Loucy (cell line): ENCODE results near the gene N4BP3.

Experiments
- H2AFZ ChIP-seq: fragments of 200-600 bp; sonication (generic); 2 replicates; pipeline ENCODE4 v1.6.0; 2016; ENCODE audit warnings: antibody characterized with exemption, mild to moderate bottlenecking, low read length, moderate library complexity
- H3F3A ChIP-seq: fragments of 200-600 bp; 2 replicates; pipeline ENCODE4 v1.6.0; 2016; ENCODE audit warnings: antibody characterized with exemption, low read depth, mild to moderate bottlenecking
- H3K27me3 ChIP-seq: fragments of 200-600 bp; sonication (generic); 2 replicates; pipeline ENCODE4 v1.6.1; 2014; ENCODE audit warnings: low read length, mild to moderate bottlenecking; ENCODE audit not compliant: insufficient read depth, poor library complexity, severe bottlenecking
- H3K36me3 ChIP-seq: fragments of 200-600 bp; sonication (generic); 2 replicates; pipeline ENCODE4 v1.6.1; 2016; ENCODE audit warnings: low read length; ENCODE audit not compliant: insufficient read depth
- H3K4me1 ChIP-seq: fragments of 200-600 bp; sonication (generic); 2 replicates; pipeline ENCODE4 v1.5.1; 2014; ENCODE audit warnings: low read length, mild to moderate bottlenecking; ENCODE audit not compliant: insufficient read depth, poor library complexity, severe bottlenecking
- H3K4me2 ChIP-seq: fragments of 200-600 bp; sonication (generic); 2 replicates; pipeline ENCODE4 v1.6.0; 2014; ENCODE audit warnings: antibody characterized with exemption, low read length, low read depth, mild to moderate bottlenecking; ENCODE audit not compliant: poor library complexity, severe bottlenecking
- H3K4me3 ChIP-seq: fragments of 200-600 bp; sonication (generic); 2 replicates; pipeline ENCODE4 v1.5.1; 2014; ENCODE audit warnings: low read length, mild to moderate bottlenecking, mixed read lengths; ENCODE audit not compliant: poor library complexity, severe bottlenecking
- H3K79me2 ChIP-seq: fragments of 200-600 bp; sonication (generic); 2 replicates; pipeline ENCODE4 v1.6.1; 2014; ENCODE audit warnings: low read length; ENCODE audit not compliant: insufficient read depth
- H3K9ac ChIP-seq: fragments of 200-600 bp; sonication (generic); 2 replicates; pipeline ENCODE4 v1.6.0; 2014; ENCODE audit warnings: mild to moderate bottlenecking, low read depth, low read length, moderate library complexity; ENCODE audit not compliant: poor library complexity, severe bottlenecking
- H3K9me2 ChIP-seq: fragments of 200-600 bp; sonication (generic); replicated peaks from 2 replicates; pipeline ENCODE4 v1.6.1; 2016; ENCODE audit warnings: low read depth, low read length, mixed read lengths
- H3K9me3 ChIP-seq: fragments of 200-600 bp; sonication (generic); 2 replicates; pipeline ENCODE4 v1.6.1; 2014; ENCODE audit warnings: mild to moderate bottlenecking, antibody characterized with exemption, low read length, low read depth; ENCODE audit not compliant: insufficient read depth
- H4K20me1 ChIP-seq: fragments of 200-600 bp; sonication (generic); 2 replicates; pipeline ENCODE4 v1.6.0; 2014; ENCODE audit warnings: antibody characterized with exemption, low read length, mild to moderate bottlenecking; ENCODE audit not compliant: insufficient read depth, poor library complexity, severe bottlenecking
- EZH2phosphoT487 ChIP-seq: fragments of 200-600 bp; IDR thresholded peaks from 2 replicates; pipeline ENCODE4 v1.6.1; 2018; ENCODE audit warnings: antibody characterized with exemption, mild to moderate bottlenecking, moderate library complexity, borderline replicate concordance
- TF ChIP-seq, protein P1 (sequence below): fragments of 200-600 bp; sonication (generic); conservative IDR thresholded peaks from 2 replicates; pipeline ENCODE4 v1.5.1; 2014; ENCODE audit warnings: mild to moderate bottlenecking, antibody characterized with exemption, low read length

N4BP3 gene

DNA sequence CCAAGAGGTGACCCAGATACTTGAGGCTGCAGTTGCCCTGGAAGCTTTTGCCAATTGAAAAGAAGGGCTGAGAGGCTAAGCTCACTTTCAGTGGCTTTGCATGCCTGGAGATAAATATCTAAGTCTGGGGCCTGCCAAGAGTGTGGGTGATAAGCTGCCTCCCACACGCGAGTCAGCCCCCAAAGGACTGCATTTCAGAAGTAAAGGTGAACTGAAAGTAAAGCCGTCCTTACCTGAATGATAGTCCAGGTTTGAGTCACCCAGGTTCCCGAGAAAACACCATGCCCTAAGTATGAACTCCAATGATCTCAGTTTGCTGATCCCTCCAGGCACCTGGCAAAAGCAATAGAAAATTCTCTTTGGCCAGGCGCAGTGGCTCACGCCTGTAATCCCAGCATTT, 22.5 kb upstream of the N4BP3 start:
- Histone ChIP-seq H3F3A (no peaks in the 10 kb centered on the region), H3K4me2 (no peak overlapping the region), H3K9ac (no peak overlapping the region), H3K79me2 (no peaks in the 10 kb centered on the region), H3K9me2 (no peaks in the 10 kb centered on the region), H2AFZ (no peak overlapping the region), H4K20me1 (no peaks in the 10 kb centered on the region), H3K4me1 (peaks cover 12% of the 10 kb centered on the region), H3K27me3 (no peaks in the 10 kb centered on the region), H3K9me3 (no peaks in the 10 kb centered on the region), H3K36me3 (no peaks in the 10 kb centered on the region), H3K4me3 (no peak overlapping the region)
- TF ChIP-seq, protein P1, sequence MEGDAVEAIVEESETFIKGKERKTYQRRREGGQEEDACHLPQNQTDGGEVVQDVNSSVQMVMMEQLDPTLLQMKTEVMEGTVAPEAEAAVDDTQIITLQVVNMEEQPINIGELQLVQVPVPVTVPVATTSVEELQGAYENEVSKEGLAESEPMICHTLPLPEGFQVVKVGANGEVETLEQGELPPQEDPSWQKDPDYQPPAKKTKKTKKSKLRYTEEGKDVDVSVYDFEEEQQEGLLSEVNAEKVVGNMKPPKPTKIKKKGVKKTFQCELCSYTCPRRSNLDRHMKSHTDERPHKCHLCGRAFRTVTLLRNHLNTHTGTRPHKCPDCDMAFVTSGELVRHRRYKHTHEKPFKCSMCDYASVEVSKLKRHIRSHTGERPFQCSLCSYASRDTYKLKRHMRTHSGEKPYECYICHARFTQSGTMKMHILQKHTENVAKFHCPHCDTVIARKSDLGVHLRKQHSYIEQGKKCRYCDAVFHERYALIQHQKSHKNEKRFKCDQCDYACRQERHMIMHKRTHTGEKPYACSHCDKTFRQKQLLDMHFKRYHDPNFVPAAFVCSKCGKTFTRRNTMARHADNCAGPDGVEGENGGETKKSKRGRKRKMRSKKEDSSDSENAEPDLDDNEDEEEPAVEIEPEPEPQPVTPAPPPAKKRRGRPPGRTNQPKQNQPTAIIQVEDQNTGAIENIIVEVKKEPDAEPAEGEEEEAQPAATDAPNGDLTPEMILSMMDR, result no peak
- no peak for TF ChIP-seq EZH2phosphoT487

GRCh38 chr5:178093134-178093533, 20.2 kb upstream of the N4BP3 start:
- H3K27me3 ChIP-seq, result no peaks in the 10 kb centered on the region
- H3K9me2 ChIP-seq, result no peaks in the 10 kb centered on the region
- peaks cover 12% of the 10 kb centered on the region for H3K4me1 ChIP-seq
- no peak overlapping the region for H3K4me2 ChIP-seq
- no peak overlapping the region for H3K4me3 ChIP-seq
- H3K79me2 ChIP-seq, result no peaks in the 10 kb centered on the region
- TF ChIP-seq EZH2phosphoT487, result no peak
- TF ChIP-seq, protein P1, result no peak
- H3F3A ChIP-seq, result no peaks in the 10 kb centered on the region
- no peaks in the 10 kb centered on the region for H3K36me3 ChIP-seq
- peak overlapping the region; percentile 52; the same call in 1 of the 2 replicates for H2AFZ ChIP-seq
- H4K20me1 ChIP-seq, result no peaks in the 10 kb centered on the region
- H3K9ac ChIP-seq, result no peak overlapping the region
- H3K9me3 ChIP-seq, result no peaks in the 10 kb centered on the region

DNA sequence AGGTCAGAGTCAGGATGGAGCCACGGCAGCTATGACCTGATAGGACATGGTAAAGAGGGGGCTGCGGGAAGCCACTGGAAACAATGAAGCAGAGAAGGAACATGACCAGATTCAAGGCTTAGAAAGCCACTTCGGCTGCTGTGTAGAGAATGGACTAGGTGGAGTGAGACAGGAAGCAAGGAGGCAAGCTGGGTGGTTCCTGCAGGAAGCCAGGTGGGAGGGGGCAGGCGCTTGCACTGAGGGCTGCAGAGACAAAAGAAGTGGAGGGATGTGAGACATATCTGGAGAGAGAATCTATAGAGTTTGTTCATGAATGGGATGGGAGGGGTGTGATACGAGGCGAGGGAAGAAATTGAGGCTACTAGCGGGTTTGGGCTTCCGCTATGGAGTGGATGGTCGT, 19.0 kb upstream of the N4BP3 start:
- H3K4me1 ChIP-seq, result peaks cover 12% of the 10 kb centered on the region
- TF ChIP-seq, protein P1, result no peak
- no peak for TF ChIP-seq EZH2phosphoT487
- no peaks in the 10 kb centered on the region for H3K9me3 ChIP-seq
- H3K4me3 ChIP-seq, result peak overlapping the region; percentile 38
- H3K79me2 ChIP-seq, result no peaks in the 10 kb centered on the region
- H3K27me3 ChIP-seq, result no peaks in the 10 kb centered on the region
- no peaks in the 10 kb centered on the region for H3K36me3 ChIP-seq
- H3K9me2 ChIP-seq, result no peaks in the 10 kb centered on the region
- H4K20me1 ChIP-seq, result no peaks in the 10 kb centered on the region
- peak overlapping the region; percentile 60; the same call in 1 of the 2 replicates for H2AFZ ChIP-seq
- H3F3A ChIP-seq, result no peaks in the 10 kb centered on the region
- peak overlapping the region; percentile 48 for H3K4me2 ChIP-seq
- no peak overlapping the region for H3K9ac ChIP-seq
